ENCODE data around the gene SLC66A2. TPM values are rescaled to one million over a fixed set of nuclear protein-coding genes. Genes with fewer than 3 reads are reported as not detected.

The SLC66A2 gene
- total RNA-seq, 1 donor from 2014 or later, result 35.1 TPM

DNA sequence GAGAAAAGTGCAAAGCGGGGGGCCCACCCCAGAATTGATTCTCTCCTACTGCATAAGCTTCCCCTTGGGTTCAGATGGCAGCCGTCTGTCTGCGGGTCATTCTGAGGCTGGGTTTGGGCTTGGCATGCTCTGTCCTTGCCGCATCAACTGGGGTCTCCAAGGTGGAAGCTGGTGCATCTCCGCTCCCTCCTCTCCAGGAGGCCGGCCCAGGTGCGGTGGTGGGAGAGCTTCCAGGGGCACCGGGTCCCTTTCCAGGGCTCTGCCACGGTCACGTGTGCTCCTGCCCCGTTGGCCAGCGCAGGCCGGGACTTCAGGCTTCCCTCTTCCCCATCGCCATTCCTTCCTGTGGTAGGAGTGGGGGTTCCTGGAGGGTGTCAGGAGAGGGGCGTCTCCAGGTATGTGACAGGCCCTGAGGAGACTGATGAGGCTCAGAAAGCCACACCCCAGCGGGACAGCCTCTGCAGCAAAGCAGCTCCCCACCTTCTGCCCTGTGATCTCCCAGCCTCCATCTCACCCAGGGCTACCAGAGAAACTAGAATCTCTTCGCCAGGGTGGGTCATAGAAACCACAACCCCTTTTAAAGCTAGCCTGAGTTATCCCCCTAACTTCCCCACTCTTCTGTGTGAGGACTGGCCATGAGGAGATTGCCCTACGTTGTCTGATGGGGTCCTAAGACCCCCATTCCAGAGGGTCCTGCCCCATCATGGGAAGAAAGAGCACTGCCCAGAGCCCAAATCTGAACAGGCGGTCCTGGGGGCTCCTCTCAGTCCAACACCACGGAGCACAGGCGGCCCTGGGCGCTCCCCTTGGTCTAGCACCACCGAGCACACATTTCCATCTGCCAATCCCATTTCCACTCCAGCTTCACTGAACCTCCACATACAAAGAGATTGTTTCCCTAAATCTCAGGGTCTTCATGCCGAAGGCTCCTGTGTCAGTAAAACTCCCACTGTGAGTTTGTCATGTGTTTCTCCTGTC, 76.6 kb downstream of the SLC66A2 start:
- H3K4me1 Mint-ChIP-seq (ENCODE audit: unreplicated experiment), result no peaks in the 10 kb centered on the region
- no peak for TF ChIP-seq CTCF (IDR thresholded peaks at IDR 0.05)
- no peak overlapping the region for H3K27ac Mint-ChIP-seq (ENCODE audit: unreplicated experiment)
- H3K9me3 Mint-ChIP-seq (ENCODE audit: unreplicated experiment), result peaks cover 4% of the 10 kb centered on the region
- peak; percentile 81 for DNase-seq (ENCODE audit: extremely low spot score, unreplicated experiment)
- no peaks in the 10 kb centered on the region for H3K36me3 Mint-ChIP-seq (ENCODE audit: unreplicated experiment)
- no peaks in the 10 kb centered on the region for H3K27me3 Mint-ChIP-seq (ENCODE audit: unreplicated experiment)
- no peak overlapping the region for H3K4me3 Mint-ChIP-seq (ENCODE audit: unreplicated experiment)

- Mint-ChIP-seq H3K27me3 (ENCODE audit: unreplicated experiment) (no peaks in the 10 kb centered on the region), H3K9me3 (ENCODE audit: unreplicated experiment) (no peaks in the 10 kb centered on the region), H3K36me3 (ENCODE audit: unreplicated experiment) (no peaks in the 10 kb centered on the region), H3K4me1 (ENCODE audit: unreplicated experiment) (no peaks in the 10 kb centered on the region), H3K27ac (ENCODE audit: unreplicated experiment) (no peak overlapping the region), H3K4me3 (ENCODE audit: unreplicated experiment) (no peak overlapping the region)
- DNase-seq (ENCODE audit: extremely low spot score, unreplicated experiment), result no peak
- no peak for TF ChIP-seq CTCF (IDR thresholded peaks at IDR 0.05)
Observed at GRCh38 chr18:79873449-79874110, 77.9 kb downstream of the SLC66A2 start.

GRCh38 chr18:79872527-79873444, 78.7 kb downstream of the SLC66A2 start:
- H3K27me3 Mint-ChIP-seq (ENCODE audit: unreplicated experiment), result no peaks in the 10 kb centered on the region
- peak; percentile 82 for DNase-seq (ENCODE audit: extremely low spot score, unreplicated experiment)
- H3K27ac Mint-ChIP-seq (ENCODE audit: unreplicated experiment), result no peak overlapping the region
- H3K4me3 Mint-ChIP-seq (ENCODE audit: unreplicated experiment), result no peak overlapping the region
- no peaks in the 10 kb centered on the region for H3K4me1 Mint-ChIP-seq (ENCODE audit: unreplicated experiment)
- H3K9me3 Mint-ChIP-seq (ENCODE audit: unreplicated experiment), result no peaks in the 10 kb centered on the region
- no peaks in the 10 kb centered on the region for H3K36me3 Mint-ChIP-seq (ENCODE audit: unreplicated experiment)
- no peak for TF ChIP-seq CTCF (IDR thresholded peaks at IDR 0.05)

GRCh38 chr18:79871481-79872091, 79.9 kb downstream of the SLC66A2 start:
- DNase-seq (ENCODE audit: extremely low spot score, unreplicated experiment), result peak; percentile 81
- Mint-ChIP-seq H3K9me3 (ENCODE audit: unreplicated experiment) (no peaks in the 10 kb centered on the region), H3K27ac (ENCODE audit: unreplicated experiment) (no peak overlapping the region), H3K27me3 (ENCODE audit: unreplicated experiment) (no peaks in the 10 kb centered on the region), H3K4me1 (ENCODE audit: unreplicated experiment) (no peaks in the 10 kb centered on the region), H3K4me3 (ENCODE audit: unreplicated experiment) (no peak overlapping the region), H3K36me3 (ENCODE audit: unreplicated experiment) (no peaks in the 10 kb centered on the region)
- TF ChIP-seq CTCF (IDR thresholded peaks at IDR 0.05), result no peak
